GM19324 (cell line): ENCODE results near the gene ZSCAN12.

ENCODE experiments used
- ATAC-seq: cut with Tn5 transposase; IDR thresholded peaks from one replicate; pipeline ENCODE4 v1.9.1; 2021; ENCODE audit warnings: mild to moderate bottlenecking, moderate library complexity; ENCODE audit not compliant: unreplicated experiment, low FRiP score

ZSCAN12 gene

DNA sequence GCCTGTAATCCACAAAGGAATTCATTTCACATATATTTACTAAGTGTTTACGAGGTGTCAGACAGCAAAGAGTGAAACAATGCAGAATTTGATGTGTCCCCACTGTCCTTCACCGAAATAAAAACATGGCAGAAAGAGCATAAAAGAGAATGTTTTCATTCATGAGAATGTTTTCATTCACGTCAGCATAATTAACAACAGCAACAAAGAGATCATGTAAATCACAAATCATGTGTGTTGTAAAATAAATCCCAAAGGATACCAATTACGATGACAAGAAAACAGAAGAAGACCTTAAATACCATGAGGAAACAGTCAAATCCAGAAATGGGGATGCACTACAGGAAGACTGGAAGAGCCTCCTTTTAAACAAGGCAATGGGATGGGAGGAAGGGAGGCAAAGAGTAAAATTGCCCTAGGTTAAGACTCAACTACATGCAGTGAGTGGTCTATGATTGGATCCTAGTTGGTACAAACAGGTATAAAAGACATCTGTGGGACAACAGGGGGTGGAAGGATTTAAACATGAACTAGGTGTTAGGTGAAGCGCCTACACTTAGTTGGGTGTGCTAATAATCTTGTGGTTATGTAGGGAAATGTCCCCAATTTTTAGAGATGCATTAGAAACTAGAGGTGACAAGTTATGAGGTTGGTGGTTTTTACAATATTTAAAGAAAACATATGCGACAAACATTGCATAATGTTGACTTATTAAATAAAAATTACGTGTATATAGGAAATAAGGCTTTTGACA is 65.1 kb downstream of the ZSCAN12 start:
- ATAC-seq = no peak

DNA sequence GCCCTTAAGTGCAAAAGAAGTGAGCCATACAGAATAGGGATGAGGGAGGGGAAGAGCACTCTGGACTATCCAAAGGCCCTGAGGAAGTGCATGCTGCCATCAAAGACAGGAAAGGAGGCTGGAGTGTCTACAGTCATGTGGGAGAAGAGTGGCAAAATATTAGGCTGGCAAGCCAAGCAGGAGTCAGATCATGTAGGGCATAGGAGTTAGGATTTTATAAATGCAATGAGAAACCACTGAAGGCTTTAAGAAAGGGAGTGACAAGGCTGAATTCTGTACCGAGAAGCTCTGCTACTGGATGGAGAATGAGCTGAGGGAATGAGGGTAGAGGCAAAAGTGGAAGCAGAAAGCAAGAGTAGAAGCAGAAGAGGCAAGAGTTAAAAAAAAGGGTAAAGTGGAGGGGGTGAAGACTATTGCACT is 65.9 kb downstream of the ZSCAN12 start:
- no peak for ATAC-seq

DNA sequence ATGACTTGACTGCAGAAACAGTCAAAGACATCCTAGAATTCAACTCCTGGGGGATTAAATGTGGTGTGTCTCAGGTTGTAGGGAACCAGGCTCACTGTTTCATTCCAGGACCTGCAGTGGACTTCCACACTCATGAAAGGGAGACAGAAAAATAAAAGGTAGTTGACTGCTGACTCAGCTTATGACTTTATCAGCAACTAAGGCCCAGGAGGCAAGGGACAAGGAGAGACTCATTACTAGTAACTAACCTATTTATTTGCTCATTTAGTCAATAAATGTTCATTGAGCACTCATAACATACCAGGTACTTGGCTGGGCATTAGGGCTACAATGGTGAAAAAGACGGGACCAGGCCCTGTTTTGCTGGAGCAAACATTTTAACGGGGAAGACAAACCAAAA is 66.5 kb downstream of the ZSCAN12 start:
- ATAC-seq = no peak

DNA sequence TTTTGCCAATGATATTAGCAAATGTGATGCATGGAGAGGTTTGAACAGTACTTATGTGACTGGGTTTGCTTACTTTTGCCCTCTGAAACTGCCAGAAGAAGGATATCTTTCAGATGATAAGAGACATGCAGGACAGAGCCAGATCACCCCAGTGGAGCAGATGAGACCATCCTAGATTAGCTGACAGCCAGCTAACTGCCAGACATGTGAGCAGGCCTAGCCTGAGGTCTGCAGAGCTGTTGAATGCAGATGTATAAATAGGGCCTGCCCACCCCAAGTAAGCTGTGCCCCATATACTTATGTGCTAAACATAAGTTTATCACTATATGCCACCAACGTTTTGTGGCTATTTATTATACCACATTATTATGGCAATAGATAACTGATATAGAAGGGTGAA is 69.5 kb downstream of the ZSCAN12 start:
- ATAC-seq = no peak
